DND-41 (cell line): Measurements from ENCODE around the gene NUDT3.

Experiments
- EZH2 ChIP-seq: IDR thresholded peaks from 3 replicates; pipeline ENCODE4 v1.6.1; 2012; ENCODE audit warnings: borderline replicate concordance, low read depth, mild to moderate bottlenecking, moderate library complexity, low read length, inconsistent platforms; ENCODE audit not compliant: severe bottlenecking
- TF ChIP-seq, protein P1 (sequence below): IDR thresholded peaks from 2 replicates; pipeline ENCODE4 v1.5.1; 2012; ENCODE audit warnings: borderline replicate concordance, low read length, moderate library complexity, mild to moderate bottlenecking; ENCODE audit not compliant: poor library complexity, severe bottlenecking; ENCODE audit errors: extremely low read depth

DNA sequence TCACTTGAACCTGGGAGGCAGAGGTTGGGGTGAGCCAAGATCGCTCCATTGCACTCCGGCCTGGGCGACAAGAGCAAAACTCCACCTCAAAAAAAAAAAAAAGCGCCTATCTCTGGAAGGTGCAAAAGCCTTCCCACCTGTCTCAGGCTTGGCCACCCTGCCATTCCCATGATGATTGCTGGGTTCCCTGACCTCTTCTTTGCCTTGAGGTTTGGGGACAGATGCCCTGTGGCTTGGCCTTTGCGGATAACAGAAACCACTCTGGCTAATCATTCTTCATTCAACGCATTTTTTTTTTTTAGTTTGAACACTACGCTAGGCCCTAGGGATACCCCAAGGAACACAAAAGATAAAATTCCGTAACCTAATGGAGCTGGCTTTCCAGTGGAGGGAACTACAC lies 162.6 kb downstream of the NUDT3 start:
- TF ChIP-seq, protein P1, sequence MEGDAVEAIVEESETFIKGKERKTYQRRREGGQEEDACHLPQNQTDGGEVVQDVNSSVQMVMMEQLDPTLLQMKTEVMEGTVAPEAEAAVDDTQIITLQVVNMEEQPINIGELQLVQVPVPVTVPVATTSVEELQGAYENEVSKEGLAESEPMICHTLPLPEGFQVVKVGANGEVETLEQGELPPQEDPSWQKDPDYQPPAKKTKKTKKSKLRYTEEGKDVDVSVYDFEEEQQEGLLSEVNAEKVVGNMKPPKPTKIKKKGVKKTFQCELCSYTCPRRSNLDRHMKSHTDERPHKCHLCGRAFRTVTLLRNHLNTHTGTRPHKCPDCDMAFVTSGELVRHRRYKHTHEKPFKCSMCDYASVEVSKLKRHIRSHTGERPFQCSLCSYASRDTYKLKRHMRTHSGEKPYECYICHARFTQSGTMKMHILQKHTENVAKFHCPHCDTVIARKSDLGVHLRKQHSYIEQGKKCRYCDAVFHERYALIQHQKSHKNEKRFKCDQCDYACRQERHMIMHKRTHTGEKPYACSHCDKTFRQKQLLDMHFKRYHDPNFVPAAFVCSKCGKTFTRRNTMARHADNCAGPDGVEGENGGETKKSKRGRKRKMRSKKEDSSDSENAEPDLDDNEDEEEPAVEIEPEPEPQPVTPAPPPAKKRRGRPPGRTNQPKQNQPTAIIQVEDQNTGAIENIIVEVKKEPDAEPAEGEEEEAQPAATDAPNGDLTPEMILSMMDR: no peak
- TF ChIP-seq EZH2: no peak
